ENCODE data around the gene PIANP. TPM values are rescaled to one million over a fixed set of nuclear protein-coding genes. Genes with fewer than 3 reads are reported as not detected.

PIANP gene
- total RNA-seq, 2 experiments from 2014 or later: not detected

GRCh38 chr12:6688543-6688998, 12.0 kb downstream of the PIANP start:
- Mint-ChIP-seq H3K36me3 (ENCODE audit: low read depth) (peaks cover 36% of the 10 kb centered on the region), H3K27me3 (no peaks in the 10 kb centered on the region), H3K4me3 (peak overlapping the region; percentile 87), H3K27ac (peak overlapping the region; percentile 91), H3K9me3 (no peaks in the 10 kb centered on the region), H3K4me1 (peaks cover 58% of the 10 kb centered on the region)
- POLR2A ChIA-PET: interaction anchor here (0.8 to 3.4 kb wide), 35 partner anchors 7 to 272 kb away, joined by 3 to 103 read pairs (median 6); partner anchors contain the start of genes C12orf57, CD4, CDCA3 and COPS7A
- CTCF ChIA-PET: interaction anchor here (1.0 to 2.5 kb wide), 15 partner anchors 10 to 261 kb away, joined by 3 to 41 read pairs (median 5); partner anchors contain the start of genes COPS7A and MLF2
- peak; percentile 56 for DNase-seq

- peak overlapping the region; percentile 91 for H3K27ac Mint-ChIP-seq
Measured at GRCh38 chr12:6685814-6686213, 14.8 kb downstream of the PIANP start.

GRCh38 chr12:6684609-6685008, 16.0 kb downstream of the PIANP start:
- peak; percentile 52 for DNase-seq
- Mint-ChIP-seq H3K9me3 (no peaks in the 10 kb centered on the region), H3K4me3 (no peak overlapping the region), H3K36me3 (ENCODE audit: low read depth) (peaks cover 53% of the 10 kb centered on the region), H3K27me3 (no peaks in the 10 kb centered on the region), H3K4me1 (peaks cover 52% of the 10 kb centered on the region), H3K27ac (peak overlapping the region; percentile 33)
- ChIA-PET POLR2A (interaction anchor here (0.7 to 2.0 kb wide), 5 partner anchors 10 to 189 kb away, joined by 3 to 5 read pairs (median 3); partner anchors contain the start of genes COPS7A and SPSB2), CTCF (interaction anchor here (0.7 to 2.1 kb wide), 21 partner anchors 11 to 149 kb away, joined by 3 to 23 read pairs (median 4); partner anchors contain the start of genes ACRBP, COPS7A and NOP2)

More at GRCh38 chr12:6685814-6686213, 14.8 kb downstream of the PIANP start:
- Mint-ChIP-seq H3K9me3 (no peaks in the 10 kb centered on the region), H3K4me3 (no peak overlapping the region), H3K36me3 (ENCODE audit: low read depth) (peaks cover 48% of the 10 kb centered on the region), H3K27me3 (no peaks in the 10 kb centered on the region), H3K4me1 (peaks cover 57% of the 10 kb centered on the region)
- no peak for DNase-seq
- ChIA-PET CTCF (interaction anchor here (0.7 to 1.6 kb wide), 6 partner anchors 21 to 140 kb away, joined by 3 to 4 read pairs (median 3); partner anchors contain the start of gene COPS7A), POLR2A (interaction anchor here (1.4 to 2.0 kb wide), 3 partner anchors 19 to 187 kb away, joined by 3 to 5 read pairs (median 4); partner anchors contain the start of gene SPSB2)

GRCh38 chr12:6676962-6677361, 23.7 kb downstream of the PIANP start:
- DNase-seq: no peak
- ChIA-PET POLR2A (no interaction called here), CTCF (no interaction called here)
- Mint-ChIP-seq H3K36me3 (ENCODE audit: low read depth) (peaks cover 77% of the 10 kb centered on the region), H3K27me3 (no peaks in the 10 kb centered on the region), H3K9me3 (no peaks in the 10 kb centered on the region), H3K4me1 (peaks cover 4% of the 10 kb centered on the region), H3K4me3 (no peak overlapping the region), H3K27ac (no peak overlapping the region)

GRCh38 chr12:6672143-6672542, 28.5 kb downstream of the PIANP start:
- no peak overlapping the region for H3K4me3 Mint-ChIP-seq
- H3K9me3 Mint-ChIP-seq: no peaks in the 10 kb centered on the region
- ChIA-PET POLR2A (no interaction called here), CTCF (interaction anchor here (0.8 kb wide), 1 partner anchor 57 kb away, joined by 3 read pairs; no protein-coding TSS in a partner anchor)
- H3K4me1 Mint-ChIP-seq: no peaks in the 10 kb centered on the region
- H3K27me3 Mint-ChIP-seq: no peaks in the 10 kb centered on the region
- no peak for DNase-seq
- peaks cover 84% of the 10 kb centered on the region for H3K36me3 Mint-ChIP-seq (ENCODE audit: low read depth)
- no peak overlapping the region for H3K27ac Mint-ChIP-seq

- Mint-ChIP-seq H3K36me3 (ENCODE audit: low read depth) (peaks cover 68% of the 10 kb centered on the region), H3K9me3 (peaks cover 2% of the 10 kb centered on the region), H3K27ac (no peak overlapping the region), H3K4me1 (peaks cover 18% of the 10 kb centered on the region), H3K27me3 (no peaks in the 10 kb centered on the region), H3K4me3 (no peak overlapping the region)
- ChIA-PET CTCF (interaction anchor here (0.6 to 1.5 kb wide), 2 partner anchors 85 to 497 kb away, joined by 3 to 4 read pairs; partner anchors contain the start of gene MLF2), POLR2A (interaction anchor here (1.0 to 1.9 kb wide), 3 partner anchors 8 to 18 kb away, joined by 3 to 5 read pairs (median 3); no protein-coding TSS in a partner anchor)
- no peak for DNase-seq
Measured at GRCh38 chr12:6667559-6668210, 32.9 kb downstream of the PIANP start.

- H3K4me3 Mint-ChIP-seq: no peak overlapping the region
- H3K9me3 Mint-ChIP-seq: peaks cover 2% of the 10 kb centered on the region
- no peak overlapping the region for H3K27ac Mint-ChIP-seq
- DNase-seq: no peak
- H3K27me3 Mint-ChIP-seq: no peaks in the 10 kb centered on the region
- H3K36me3 Mint-ChIP-seq (ENCODE audit: low read depth): peaks cover 53% of the 10 kb centered on the region
- H3K4me1 Mint-ChIP-seq: peaks cover 26% of the 10 kb centered on the region
- POLR2A ChIA-PET: interaction anchor here (0.9 to 1.9 kb wide), 2 partner anchors 20 to 23 kb away, joined by 3 to 5 read pairs; partner anchors contain the start of gene ZNF384
- CTCF ChIA-PET: interaction anchor here (1.5 kb wide), 1 partner anchor 8 kb away, joined by 3 read pairs; no protein-coding TSS in a partner anchor
Measured at GRCh38 chr12:6666211-6666610, 34.4 kb downstream of the PIANP start.

- Mint-ChIP-seq H3K27me3 (no peaks in the 10 kb centered on the region), H3K27ac (no peak overlapping the region), H3K4me1 (peaks cover 29% of the 10 kb centered on the region), H3K36me3 (ENCODE audit: low read depth) (peaks cover 43% of the 10 kb centered on the region), H3K4me3 (no peak overlapping the region), H3K9me3 (peaks cover 2% of the 10 kb centered on the region)
- ChIA-PET POLR2A (interaction anchor here (0.6 to 3.1 kb wide), 7 partner anchors 9 to 125 kb away, joined by 3 to 36 read pairs (median 3); partner anchors contain the start of genes COPS7A, NOP2 and ZNF384), CTCF (interaction anchor here (0.6 to 2.2 kb wide), 5 partner anchors 10 to 59 kb away, joined by 3 to 12 read pairs (median 4); partner anchors contain the start of gene COPS7A)
- no peak for DNase-seq
Measured at GRCh38 chr12:6664902-6665301, 35.7 kb downstream of the PIANP start.

- Mint-ChIP-seq H3K9me3 (peaks cover 2% of the 10 kb centered on the region), H3K27ac (peak within 1 kb of the TSS; percentile 86), H3K4me1 (peaks cover 30% of the 10 kb centered on the region), H3K4me3 (peak within 1 kb of the TSS; percentile 96), H3K27me3 (no peaks in the 10 kb centered on the region), H3K36me3 (ENCODE audit: low read depth) (peaks cover 33% of the 10 kb centered on the region)
- DNase-seq: peak; percentile 98
- CTCF ChIA-PET: interaction anchor here (0.7 to 2.2 kb wide), 4 partner anchors 21 to 61 kb away, joined by 4 to 12 read pairs (median 6); partner anchors contain the start of genes COPS7A and ZNF384
- POLR2A ChIA-PET: interaction anchor here (1.0 to 3.1 kb wide), 5 partner anchors 26 to 95 kb away, joined by 5 to 36 read pairs (median 7); partner anchors contain the start of genes COPS7A, NOP2 and ZNF384
Measured at GRCh38 chr12:6662906-6663742, 37.5 kb downstream of the PIANP start, which contains the start of gene ING4. Gene ING4, minus strand, starts transcription at chr12:6663119. Its CDS starts 18 bp downstream, at chr12:6663101.

- H3K36me3 Mint-ChIP-seq (ENCODE audit: low read depth): peaks cover 29% of the 10 kb centered on the region
- peaks cover 30% of the 10 kb centered on the region for H3K4me1 Mint-ChIP-seq
- H3K9me3 Mint-ChIP-seq: peaks cover 2% of the 10 kb centered on the region
- H3K27me3 Mint-ChIP-seq: no peaks in the 10 kb centered on the region
- ChIA-PET POLR2A (no interaction called here), CTCF (interaction anchor here (1.5 kb wide), 1 partner anchor 42 kb away, joined by 6 read pairs; no protein-coding TSS in a partner anchor)
- peak overlapping the region; percentile 86 for H3K27ac Mint-ChIP-seq
- peak overlapping the region; percentile 96 for H3K4me3 Mint-ChIP-seq
- no peak for DNase-seq
Measured at GRCh38 chr12:6662602-6662905, 38.1 kb downstream of the PIANP start.

GRCh38 chr12:6653987-6654386, 46.6 kb downstream of the PIANP start:
- DNase-seq: no peak
- Mint-ChIP-seq H3K4me3 (no peak overlapping the region), H3K4me1 (no peaks in the 10 kb centered on the region), H3K27ac (no peak overlapping the region), H3K27me3 (no peaks in the 10 kb centered on the region), H3K36me3 (ENCODE audit: low read depth) (peaks cover 36% of the 10 kb centered on the region), H3K9me3 (no peaks in the 10 kb centered on the region)
- ChIA-PET CTCF (no interaction called here), POLR2A (no interaction called here)

- Mint-ChIP-seq H3K36me3 (ENCODE audit: low read depth) (peaks cover 33% of the 10 kb centered on the region), H3K27ac (no peak overlapping the region)
- POLR2A ChIA-PET: no interaction called here
Measured at GRCh38 chr12:6653342-6653741, 47.3 kb downstream of the PIANP start.

More at GRCh38 chr12:6653342-6653741, 47.3 kb downstream of the PIANP start:
- CTCF ChIA-PET: no interaction called here
- Mint-ChIP-seq H3K4me3 (no peak overlapping the region), H3K27me3 (no peaks in the 10 kb centered on the region), H3K9me3 (no peaks in the 10 kb centered on the region), H3K4me1 (no peaks in the 10 kb centered on the region)
- no peak for DNase-seq
